Renal pelvis (tissue), 12 donors: ENCODE measurements around the gene SLC25A21. TPM values are rescaled to one million over a fixed set of nuclear protein-coding genes. Genes with fewer than 3 reads are reported as not detected.
"Not testable (repeated sequence)": the region's sequence is repeated elsewhere in the genome, so short reads cannot be mapped to it uniquely, and the experiment has no call there.

Experiments
- DNase-seq: peaks from one replicate; pipeline ENCODE4 v3.0.0-alpha.2; 2013
- long read RNA-seq, 16 experiments: transcript quantifications; one replicate each; lab custom pipeline, GENCODE V29; 2026
- polyA plus RNA-seq, 3 donors: library from polyadenylated mRNA; unstranded; fragments of 120-200 nt; gene quantifications; one replicate each; pipeline ENCODE4 v1.2.1, GENCODE V29; 2013; ENCODE audit not compliant: insufficient read length in 3 of 3

The SLC25A21 gene
- 1 to 10 TPM; 3.3 to 4.3 (median 3.3) TPM for polyA plus RNA-seq
- long read RNA-seq, donor 1, result 0 reads
- long read RNA-seq, donor 2, result 0 reads
- long read RNA-seq, donor 3, partial matches to known transcripts, result 13 of 13 reads
- long read RNA-seq, donor 3, other reads (novel, unspliced or antisense), result 0 of 13 reads
- long read RNA-seq, donor 4, result 0 reads
- long read RNA-seq, donor 5, result 0 reads
- long read RNA-seq, donor 6, result 0 reads
- long read RNA-seq, donor 7, result 0 reads
- long read RNA-seq, donor 8, result 0 reads
- long read RNA-seq, donor 9, result 0 reads
- long read RNA-seq, donor 10, partial matches to known transcripts, result 12 of 12 reads
- long read RNA-seq, donor 10, other reads (novel, unspliced or antisense), result 0 of 12 reads
- long read RNA-seq, donor 11, result 0 reads
- long read RNA-seq, donor 12, result 0 reads
- long read RNA-seq, donor 13, result 0 reads
- long read RNA-seq, donor 14, result 0 reads
- long read RNA-seq, donor 15, result 0 reads
- long read RNA-seq, donor 16, result 0 reads

DNA sequence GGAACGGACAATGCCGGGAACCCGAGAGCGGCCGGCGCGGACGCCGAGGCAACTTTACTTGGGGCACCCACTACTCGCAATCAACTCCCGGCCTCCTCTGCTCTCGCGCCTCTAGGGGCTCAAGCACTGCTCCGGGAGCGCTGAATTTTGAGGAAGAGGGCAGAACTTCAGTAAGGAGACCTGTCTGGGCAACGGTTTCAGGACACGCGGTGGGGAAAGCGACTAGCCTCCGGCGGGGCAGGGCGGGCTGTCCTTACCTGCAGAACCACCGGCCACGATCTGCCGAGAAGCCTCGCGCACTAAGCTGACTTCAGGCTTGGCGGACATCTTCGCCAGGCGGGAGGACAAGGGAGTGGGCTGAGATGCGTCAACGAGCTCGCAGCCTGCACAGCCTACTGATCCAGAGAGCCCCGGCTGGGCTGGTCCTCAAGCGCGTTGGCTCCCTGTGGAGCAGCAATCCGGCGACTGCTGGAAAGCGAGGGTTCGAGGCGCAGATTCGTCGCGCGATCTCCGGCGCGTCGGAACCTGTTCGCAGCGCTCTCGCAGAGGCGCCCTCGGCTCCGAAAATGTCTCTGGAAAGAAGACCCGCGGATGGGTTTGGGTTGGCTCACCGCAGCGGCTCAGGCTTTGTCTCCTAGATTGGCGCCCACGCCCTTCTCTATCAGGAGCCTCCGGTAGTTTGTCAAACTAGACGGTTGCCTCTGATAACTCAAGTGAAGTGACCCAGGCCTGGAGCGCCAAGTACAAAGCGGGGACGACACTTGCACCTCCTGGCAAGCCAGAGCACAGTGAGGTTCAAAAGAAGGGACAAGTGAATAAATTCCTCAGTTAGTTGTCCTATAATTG lies at the start of gene SLC25A21:
Gene SLC25A21, minus strand, starts transcription at position 583 of the 846 bp plus-strand sequence.
- peak; percentile 81 for DNase-seq

DNA sequence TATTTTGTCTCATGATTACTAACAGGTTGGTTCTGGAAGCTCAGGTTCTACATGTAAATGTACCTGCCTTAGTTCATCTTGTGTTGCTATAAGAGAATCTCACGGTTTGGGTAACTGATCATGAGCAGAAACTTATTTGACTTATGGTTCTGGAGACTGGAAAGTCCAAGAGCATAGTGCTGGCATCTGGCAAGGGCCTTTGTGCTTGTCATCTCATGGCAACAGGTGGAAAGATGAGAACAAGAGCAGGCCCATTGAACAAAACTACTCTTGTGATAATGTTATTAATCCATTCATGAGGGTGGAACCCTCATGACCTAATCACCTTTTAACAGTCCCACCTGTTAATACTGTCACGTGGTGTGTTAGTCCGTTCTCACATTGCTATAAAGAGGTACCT lies 48.7 kb upstream of the SLC25A21 start:
- no peak for DNase-seq

DNA sequence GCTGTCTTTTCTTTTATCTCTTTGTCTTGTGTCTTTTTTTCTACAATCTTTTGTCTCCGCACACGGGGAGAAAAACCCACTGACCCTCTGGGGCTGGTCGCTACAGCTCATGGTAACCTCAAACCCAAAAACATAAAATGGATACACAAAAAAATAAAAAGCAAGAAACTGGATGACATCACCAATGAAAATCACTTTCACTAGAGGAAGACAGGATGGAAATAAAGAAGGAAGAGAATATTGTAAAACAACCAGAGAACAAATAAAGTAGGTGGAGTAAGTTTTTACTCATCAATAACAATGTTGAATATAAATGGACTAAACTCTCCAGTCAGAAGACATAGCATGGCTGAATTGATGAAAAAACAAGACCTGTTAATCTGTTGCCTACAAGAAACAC lies 42.9 kb upstream of the SLC25A21 start:
- DNase-seq, result no peak

GRCh38 chr14:37213016-37213415 lies 40.6 kb upstream of the SLC25A21 start:
- DNase-seq, result no peak

GRCh38 chr14:37210448-37210847 lies 38.0 kb upstream of the SLC25A21 start:
- DNase-seq, result no peak

GRCh38 chr14:37209617-37210016 lies 37.2 kb upstream of the SLC25A21 start:
- not testable (repeated sequence) for DNase-seq

DNA sequence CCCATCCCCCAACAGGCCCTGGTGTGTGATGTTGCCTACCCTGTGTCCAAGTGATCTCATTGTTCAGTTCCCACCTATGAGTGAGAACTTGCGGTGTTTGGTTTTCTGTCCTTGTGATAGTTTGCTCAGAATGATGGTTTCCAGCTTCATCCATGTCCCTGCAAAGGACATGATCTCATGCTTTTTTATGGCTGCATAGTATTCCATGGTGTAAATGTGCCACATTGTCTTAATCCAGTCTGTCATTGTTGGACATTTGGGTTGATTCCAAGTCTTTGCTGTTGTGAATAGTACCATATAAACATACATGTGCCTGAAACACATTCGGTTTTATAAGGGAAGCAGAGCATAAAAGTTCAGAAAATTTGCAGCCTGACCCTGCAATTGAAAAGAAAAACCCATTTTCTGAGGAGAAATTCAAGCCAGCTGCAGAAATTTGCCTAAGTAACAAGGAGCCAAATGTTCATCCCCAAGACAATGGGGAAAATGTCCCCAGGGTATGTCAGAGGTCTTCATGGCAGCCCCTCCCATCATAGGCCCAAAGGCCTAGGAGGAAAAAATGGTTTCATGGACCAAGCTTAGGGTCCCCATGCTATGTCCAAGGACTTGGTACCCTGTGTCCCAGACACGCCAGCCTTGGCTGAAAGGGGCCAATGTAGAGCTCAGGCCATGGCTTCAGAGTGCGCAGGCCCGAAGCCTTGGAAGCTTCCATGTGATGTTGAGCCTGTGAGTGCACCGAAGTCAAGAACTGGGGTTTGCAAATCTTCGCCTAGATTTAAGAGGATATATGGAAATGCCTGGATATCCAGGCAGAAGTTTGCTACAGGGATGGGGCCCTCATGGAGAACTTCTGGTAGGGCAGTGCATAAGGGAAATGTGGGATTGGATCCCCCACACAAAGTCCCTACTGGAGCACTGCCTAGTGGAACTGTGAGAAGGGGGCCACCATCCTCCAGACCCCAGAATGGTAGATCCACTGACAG lies 33.5 kb upstream of the SLC25A21 start:
- DNase-seq, result not testable (repeated sequence)

DNA sequence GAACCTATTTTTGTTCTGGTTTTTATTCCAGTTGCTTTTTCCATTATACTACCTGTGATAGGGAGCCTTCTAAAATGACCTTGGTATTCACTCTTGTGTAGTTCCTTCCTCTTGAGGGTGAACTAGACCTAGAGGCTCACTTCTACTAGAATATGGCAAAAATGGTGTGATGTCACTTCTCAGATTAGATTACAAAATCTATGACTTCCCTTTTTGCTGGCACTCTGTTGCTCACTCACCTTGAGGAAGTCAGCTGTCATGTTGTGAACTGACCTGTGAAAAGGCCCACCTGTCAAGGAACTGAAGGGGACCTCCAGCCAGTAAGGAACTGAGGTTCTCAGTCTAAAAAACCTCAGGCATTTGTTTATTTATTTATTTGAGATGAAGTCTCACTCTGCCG lies 31.0 kb upstream of the SLC25A21 start:
- no peak for DNase-seq

DNA sequence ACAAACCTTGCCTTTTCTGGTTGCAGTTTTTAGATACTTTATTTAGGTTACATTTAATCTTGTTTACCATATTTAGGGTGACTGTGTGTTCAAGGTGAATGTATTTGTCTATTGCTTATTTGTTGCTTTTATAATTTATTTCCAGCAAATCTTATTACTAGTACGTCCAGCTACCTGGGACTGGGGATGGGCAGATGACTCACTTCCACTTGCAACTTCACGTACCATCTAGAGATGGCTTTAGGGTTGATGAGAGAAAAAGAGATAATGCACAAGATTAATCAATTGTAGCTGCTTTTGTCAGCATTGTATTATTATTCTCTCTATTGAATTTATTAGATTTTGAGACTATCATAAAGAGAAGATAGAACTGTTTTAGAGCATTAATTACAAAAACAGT lies 30.4 kb upstream of the SLC25A21 start:
- no peak for DNase-seq

DNA sequence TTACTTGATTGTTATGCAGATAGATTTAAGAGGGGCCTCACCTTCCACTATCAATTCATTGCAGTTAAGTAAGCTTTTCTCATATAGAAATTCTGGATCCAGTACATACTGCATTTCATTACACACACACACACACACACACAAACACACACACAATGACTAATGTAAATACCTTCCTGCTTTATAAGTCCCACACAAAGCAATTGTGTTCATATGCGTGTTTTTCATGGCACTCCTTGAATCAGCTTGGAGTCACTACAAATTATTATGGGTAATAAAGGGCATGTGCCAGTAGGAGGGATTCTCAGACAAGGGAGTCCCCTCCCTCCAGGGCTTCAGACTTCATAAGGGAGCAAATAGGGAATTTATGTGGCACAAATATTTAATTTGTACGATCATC lies 29.9 kb upstream of the SLC25A21 start:
- DNase-seq, result no peak

DNA sequence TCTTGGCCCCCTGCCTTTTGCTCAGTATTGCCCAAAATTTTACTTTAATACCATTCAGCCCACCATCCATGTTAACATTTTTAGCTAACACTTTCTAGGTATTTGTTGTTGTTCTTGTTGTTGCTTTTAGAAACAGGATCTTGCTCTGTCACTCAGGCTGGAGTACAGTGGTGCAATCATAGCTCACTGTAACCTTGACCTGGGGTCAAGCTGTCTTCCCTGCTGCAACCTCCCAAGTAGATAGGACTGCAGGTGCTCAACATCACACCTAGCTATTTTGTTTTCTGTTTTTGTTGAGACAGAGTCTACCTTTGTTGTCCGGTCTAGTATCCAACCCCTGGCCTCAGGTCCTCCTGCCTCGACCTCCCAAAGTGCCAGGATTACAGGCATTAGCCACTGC lies 29.3 kb upstream of the SLC25A21 start:
- no peak for DNase-seq

- no peak for DNase-seq
Observed at GRCh38 chr14:37198907-37199306, 26.5 kb upstream of the SLC25A21 start.

GRCh38 chr14:37198273-37198598 lies 25.8 kb upstream of the SLC25A21 start:
- no peak for DNase-seq

DNA sequence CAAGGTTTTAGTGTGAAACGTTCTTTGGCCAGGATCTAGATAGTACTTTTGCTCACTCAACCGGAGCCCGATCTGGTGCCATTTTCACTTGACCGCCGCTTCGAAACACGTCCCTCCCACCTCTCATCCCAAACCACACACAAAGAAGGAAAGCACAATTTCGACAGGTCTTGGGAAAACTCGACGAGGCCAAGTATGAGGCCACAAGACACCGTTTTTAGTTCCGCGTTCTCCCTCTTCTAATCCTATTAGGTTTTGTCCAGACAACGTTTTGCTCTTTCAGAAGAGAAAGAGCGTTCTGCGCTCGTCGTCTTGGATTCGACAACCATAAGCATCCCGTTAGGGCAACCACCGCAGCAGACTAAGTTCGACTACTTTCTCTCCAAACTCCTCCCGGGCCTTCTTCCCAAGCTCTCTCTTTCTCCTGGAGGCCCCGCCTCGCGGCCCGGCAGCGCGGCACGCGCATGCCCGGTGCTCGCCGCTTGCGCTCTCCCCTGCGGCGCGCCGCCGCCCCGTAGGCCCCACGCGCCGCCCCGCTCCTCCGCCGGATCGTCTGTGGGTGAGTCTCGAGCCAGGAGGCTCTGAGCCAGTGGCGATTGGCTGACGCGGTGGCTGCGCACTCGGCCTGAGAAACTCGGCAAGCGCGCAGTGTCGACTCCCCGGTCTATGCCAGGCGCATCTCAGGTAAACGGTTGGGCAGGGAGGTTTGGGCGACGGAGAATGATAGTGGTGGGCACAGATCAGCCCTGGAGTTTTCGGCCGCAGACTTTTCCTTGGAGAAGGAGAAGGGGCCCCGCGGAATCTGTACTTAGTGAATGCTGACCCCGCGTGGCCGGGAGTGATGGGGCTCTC lies 25.2 kb upstream of the SLC25A21 start, which contains the start of gene MIPOL1:
Gene MIPOL1, plus strand, starts transcription at position 517 of the 852 bp plus-strand sequence. CDS start 49,952 bp downstream, outside the sequence.
- peak; percentile 85 for DNase-seq

- DNase-seq, result no peak
Observed at GRCh38 chr14:37196604-37197420, 24.4 kb upstream of the SLC25A21 start.

DNA sequence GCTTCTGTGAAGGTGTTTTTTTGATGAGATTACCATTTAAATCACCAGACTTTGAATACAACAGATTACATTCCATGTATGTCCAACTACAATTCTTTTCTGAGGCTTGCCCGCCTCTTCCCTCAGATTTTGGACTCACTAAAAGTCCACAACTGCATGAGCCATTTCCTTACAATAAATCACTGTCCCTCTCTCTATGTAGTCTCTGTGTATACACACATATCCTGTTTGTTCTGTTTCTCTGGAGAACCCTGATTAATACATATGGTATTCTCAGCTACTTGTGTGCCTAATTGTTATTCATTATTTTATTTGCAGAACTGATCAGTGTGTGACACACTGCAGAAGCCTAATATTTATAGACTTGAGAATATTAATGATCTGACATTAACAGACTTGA lies 22.9 kb upstream of the SLC25A21 start:
- DNase-seq, result no peak

- DNase-seq, result no peak
Observed at GRCh38 chr14:37194698-37195097, 22.3 kb upstream of the SLC25A21 start.

- DNase-seq, result not testable (repeated sequence)
Observed at GRCh38 chr14:37189733-37190132, 17.3 kb upstream of the SLC25A21 start.

GRCh38 chr14:37187840-37188577 lies 15.6 kb upstream of the SLC25A21 start:
- DNase-seq, result not testable (repeated sequence)
